GM18868 (cell line): ENCODE results near the gene EXTL1.

ENCODE experiments used
- ATAC-seq: cut with Tn5 transposase; IDR thresholded peaks from one replicate; pipeline ENCODE4 v1.9.1; 2021; ENCODE audit warnings: mild to moderate bottlenecking, moderate library complexity; ENCODE audit not compliant: unreplicated experiment

The EXTL1 gene

DNA sequence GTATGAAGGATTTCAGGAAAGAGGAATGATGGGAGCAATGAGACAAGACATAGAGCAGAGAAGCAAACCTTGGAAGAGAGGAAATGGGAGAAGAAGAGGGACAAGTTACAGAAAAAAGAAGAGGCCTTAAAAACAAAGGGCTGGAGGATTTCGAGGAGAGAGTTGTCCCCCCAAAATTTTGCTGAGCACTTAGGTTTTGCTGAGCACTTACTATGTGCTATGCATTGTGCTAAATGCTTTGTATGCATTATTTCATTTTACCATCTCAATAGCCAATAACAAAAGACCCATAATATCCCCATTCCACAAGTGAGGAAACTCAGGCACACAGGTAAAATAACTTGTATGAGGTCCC, 48.3 kb downstream of the EXTL1 start:
- no peak for ATAC-seq

DNA sequence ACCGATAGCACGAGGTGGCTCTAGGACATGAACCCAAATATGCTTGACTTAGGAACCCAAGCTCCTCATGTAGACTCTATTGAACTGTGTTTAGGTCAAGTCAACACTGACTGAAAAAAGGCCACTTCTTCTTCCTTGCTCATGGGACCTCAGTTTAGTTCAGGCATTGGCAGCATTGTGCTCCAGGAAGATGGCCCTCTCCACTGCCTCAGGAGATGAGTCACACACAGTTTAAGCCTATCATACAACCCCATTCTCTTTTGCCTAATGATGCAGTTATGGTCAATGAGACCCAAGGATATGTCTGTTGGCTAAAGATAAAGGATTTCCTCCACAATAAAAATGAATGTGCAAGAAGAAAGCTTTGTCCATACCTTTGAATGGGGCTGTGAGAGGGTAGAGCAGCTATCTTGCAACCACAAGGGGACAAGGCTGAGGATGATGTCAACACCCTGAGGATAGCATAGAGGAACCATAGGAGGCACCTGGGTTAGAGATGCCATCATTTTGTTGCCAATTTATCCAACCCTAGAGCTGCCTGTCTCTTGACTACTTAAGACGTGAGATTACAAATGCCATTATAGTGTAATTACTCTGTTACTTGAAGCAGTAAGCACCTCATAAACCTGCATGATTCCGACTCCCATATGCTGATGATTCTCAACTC, 48.9 kb downstream of the EXTL1 start:
- no peak for ATAC-seq

DNA sequence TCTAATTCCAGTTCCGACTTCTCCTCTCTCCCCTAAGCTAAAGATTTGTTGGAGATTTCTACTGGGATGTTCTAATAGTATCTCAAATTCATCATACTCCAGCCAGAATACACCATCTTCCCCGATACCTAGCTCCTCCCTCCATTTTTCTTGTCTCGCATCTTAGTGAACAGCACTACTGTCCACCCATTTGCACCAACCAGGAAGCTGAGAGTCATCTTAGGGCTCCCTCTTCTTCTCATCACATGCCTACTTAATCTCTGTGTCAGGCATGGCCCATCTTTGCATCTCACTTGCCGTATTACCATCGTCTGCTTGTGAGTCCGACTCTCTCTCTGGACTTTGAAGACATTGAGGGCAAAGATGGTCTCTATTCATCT, 49.4 kb downstream of the EXTL1 start:
- no peak for ATAC-seq

DNA sequence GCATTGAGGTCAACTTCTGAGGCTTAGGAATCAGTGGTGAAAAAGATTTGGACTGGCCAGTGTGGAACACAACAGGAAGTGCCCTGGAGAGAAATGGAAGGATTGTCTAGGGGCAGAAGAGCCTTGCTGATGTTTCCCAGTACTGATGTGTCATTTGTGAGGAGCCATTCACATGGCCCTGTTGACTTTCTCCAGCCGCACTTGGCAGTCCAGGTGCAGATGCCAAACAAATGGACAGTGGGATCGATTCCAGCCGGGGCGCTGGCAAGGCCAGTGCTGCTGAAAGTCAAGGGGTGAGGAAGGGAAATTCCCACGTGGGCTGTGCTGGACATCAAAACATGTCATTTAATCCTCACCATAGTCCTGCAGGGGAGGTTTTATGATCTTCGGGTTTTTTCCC, 50.7 kb downstream of the EXTL1 start:
- no peak for ATAC-seq

DNA sequence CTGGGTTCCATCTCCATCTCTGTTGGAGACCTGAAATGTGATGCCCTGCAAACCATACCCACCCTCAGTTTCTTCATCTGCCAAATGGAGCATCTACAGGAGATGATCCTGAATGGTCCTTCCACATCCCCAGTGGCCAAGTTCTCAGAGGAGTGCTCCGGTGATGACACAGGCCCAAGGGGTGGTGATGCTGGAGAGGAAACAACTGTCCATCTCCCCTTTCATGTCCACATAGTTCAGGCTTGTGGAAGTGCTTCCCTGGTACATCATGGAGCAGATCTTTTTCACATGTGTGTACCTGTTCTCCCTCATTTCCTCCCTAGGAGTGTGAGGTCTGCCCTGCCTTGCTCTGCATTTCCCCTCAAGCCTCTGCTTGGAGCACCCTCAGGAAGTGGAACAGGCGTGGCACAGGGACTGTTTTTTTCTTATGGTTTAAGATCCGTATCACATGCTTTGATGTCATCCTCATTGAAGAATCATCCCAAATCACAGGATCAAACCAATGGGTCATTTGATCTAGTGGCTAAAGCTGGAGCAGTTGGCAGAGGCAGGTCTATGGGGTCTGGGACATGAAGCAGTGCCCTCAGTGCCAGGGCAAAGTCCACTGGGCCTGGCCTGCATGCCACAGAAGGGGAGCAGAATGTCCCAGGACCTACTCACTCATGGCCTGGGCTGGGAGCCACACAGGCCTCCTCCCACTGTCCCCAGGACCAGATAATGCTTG, 54.0 kb downstream of the EXTL1 start:
- no peak for ATAC-seq

DNA sequence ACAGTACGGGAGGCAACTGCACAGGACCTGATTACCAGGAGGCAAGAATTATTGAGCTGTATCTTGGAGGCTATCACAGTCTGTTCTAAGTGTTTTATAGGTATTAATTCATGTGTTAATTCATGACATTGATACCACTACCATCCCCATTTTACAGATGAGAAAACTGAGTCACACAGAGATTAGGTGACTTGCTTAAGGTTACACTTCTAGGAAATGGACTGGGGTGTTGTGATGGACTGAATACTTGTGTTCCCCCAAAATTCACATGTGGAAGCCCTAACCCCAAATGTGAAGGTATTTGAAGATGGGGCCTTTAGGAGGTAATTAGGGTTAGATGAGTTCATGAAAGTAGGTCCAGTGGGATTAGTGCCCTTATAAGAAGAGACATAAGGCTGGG, 55.9 kb downstream of the EXTL1 start:
- ATAC-seq: no peak

DNA sequence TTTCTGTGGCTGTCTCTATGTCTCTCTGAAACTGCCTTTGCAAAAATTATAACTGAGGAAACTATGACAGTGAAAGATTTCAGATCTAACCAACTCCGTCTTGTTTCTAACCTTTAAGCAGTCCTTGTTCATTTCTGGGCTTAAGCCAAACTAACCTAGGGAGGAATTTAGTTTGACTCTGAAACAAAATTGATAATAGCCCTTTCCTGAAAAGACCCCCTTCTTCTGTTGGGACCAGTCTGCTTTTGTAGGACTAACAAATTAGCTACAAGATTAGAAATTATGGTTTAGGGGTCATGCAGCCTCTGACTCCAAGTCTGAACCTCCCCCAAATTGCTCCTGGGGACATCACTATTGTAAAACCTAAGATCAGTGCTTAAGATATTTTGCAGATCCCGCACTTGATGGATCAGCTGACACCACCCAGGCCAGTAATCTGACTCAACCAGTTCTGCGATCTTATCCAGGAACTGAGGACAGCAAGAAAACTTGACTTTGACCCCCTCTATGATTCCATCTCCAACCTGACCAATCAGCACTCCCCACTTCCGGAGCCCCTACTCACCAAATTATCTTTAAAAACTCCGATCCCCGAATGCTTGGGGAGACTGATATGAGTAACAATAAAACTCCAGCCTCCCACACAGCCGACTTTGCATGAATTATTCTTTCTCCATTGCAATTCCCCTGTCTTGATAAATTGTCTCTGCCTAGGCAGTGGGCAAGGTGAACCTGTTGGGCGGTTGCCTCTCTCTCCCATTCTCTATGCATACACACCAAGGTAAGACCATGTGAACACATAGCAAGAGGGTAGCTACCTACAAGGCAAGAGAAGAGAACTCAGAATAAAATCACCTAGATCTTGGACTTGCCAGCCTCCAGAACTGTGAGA, 57.0 kb downstream of the EXTL1 start:
- ATAC-seq: no peak

DNA sequence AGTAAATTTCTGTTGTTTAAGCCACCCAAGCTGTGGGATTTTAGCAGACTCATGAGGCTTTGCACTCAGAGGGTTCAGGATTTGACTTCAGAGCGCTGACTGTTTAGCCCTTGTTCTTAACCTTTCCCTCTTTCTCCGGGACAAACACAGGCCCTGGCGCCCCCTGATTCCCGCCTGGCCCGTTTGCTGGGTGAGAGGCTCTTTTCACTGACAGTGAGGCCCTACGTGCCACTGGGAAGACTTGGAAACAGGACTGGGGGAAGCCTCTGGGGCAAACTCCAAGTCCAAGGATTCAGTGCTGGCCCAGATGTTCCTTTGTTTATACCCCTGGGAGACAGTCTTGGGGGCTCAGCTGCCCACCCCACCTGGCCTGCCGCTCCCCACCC, 57.6 kb downstream of the EXTL1 start:
- no peak for ATAC-seq

DNA sequence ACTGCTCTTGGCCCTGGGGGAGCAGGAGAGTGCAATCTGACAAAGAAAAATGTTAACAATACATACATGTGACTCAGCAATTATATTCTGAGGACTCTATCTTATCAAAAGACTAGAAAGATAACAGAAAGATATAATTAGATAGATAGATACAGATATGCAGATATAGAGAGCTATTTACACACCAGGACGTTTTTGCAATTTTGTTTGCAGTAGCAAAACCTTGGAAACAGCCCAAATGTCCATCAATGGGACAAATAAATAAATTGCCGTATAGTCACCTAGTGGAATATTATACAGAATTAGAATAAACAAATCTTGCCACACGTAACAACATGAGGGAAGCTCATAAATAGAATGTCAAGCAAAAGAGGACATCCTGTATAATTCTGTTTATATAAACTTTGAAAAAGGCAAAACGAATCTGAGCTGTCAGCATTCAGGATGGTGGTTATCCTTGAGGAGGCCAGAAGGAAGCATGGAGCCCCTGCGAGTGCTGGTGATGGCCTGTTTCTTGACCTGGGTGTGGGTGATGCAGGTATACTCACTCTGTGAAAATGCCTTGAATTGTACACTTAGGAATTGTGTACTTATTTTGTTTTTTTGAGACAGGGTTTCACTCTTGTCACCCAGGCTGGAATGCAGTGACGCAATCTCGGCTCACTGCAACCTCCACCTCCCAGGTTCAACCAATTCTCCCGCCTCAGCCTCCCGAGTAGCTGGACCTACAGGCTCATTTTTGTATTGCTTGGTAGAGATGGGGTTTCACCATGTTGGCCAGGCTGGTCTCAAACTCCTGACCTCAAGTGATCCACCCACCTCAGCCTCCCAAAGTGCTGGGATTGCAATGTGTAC, 58.6 kb downstream of the EXTL1 start:
- ATAC-seq: no peak

DNA sequence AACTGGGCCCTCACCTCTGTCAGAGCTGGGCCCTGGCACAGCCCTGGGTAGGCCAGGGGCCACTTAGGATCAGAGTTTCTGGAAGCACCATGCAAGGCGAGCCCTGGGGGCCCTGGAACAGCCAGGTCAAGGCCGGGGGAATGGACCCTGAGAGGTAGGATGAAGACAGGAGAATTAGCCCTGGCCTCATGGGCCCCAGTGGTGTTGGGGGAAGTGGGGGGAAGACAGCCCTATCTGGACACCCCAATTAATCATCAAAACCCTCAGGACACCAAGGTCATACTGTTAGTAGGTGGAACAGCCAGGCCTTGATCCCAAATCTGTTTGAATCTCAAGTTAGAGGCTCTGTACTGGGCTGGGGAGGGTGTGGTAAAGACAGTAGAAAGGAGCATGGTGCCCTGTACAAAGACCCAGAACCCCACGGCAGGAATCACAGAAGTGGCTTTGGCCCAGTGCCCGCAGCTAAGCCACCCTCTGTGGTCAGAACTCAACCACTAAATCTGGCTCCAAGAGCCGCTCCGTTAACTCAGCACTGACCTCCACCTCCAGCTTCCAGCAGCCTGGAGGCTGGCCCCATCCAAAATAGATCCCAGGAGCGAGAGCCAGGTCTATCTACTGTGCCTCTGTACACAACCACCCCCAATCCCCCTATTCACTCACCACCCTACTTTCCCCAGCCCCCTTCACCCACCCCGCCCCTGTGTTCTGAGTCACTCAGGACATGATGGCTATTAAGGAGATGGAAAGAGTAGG, 59.9 kb downstream of the EXTL1 start:
- ATAC-seq: no peak

DNA sequence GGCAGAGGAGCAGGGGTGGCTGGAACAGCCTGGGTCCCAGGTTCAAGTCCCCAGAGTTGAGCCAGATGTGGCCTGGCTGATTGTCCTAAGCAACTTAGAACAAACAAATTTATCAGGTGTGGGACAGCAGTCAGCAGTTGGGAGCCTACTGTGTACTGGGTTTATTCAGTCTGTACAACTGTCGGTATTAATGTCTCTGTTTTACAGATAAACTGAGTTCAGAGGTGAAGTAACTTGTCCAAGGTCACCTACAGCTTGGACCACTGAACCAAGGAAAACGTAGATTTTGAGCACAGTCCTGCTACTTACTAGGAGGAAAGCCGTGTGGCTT, 60.4 kb downstream of the EXTL1 start:
- ATAC-seq: no peak

DNA sequence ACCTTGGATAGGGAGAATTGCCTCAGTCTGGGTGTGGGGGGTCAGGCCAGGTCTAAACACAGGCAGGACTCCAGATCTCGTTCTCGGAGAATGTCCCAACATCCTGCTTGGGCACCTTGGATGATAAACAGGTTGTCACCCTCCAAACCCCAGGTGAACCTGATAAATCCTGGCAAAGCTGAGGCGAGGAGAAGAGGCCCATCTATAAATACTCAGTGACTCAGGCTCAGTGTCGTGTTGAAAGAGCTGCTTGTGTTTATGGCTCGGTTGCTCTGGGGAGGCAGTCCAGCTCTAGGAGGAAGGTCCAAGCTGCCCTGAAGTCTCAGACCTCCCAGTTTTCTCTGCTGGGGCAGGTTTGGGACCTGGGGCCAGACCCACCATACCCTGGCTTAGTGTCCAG, 61.6 kb downstream of the EXTL1 start:
- no peak for ATAC-seq

DNA sequence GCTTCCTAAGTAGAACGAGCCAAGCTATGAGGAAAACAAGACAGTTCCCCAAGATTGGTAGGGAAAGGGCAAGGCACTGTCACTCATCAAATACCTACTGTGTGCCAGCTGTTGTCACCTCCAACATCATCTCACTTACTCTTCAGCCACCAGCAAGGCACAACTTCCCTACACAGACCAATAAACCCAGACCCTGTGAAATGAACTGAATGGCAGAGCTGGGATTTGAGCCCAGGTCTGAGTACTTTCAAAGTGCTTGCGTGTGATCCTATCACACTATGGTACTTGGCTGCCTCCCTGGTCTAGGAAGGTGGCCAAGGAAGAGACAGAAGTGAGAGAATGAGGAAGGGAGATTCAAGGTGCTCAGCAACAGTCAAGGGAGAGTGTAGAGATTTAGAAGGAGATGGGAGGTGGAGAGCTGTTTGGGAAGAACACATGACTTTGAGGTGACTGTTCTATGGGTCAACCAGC, 62.6 kb downstream of the EXTL1 start:
- ATAC-seq: no peak

DNA sequence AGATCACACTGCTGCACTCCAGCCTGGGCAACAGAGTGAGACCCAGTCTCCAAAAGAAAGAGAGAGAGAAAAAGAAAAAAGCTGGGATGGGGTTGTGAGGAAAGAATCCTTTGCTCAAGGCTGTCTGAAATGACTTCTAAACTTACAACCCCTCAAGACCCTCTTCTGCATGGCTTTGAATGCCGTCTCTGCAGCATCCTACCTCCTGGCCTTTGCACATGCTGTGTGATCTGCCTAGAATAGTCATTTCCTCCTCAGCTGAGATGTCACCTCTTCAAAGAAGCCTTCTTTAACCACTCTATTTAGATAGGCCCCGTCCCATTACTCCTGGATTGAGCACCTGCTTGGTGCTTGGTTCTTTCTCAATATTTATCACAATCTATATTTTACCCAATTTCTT, 63.3 kb downstream of the EXTL1 start:
- no peak for ATAC-seq
